Parathyroid adenoma (tissue), 2 donors: ENCODE results near the gene TPBGL.

Experiments
- H2AFZ ChIP-seq: fragments of 300-600 bp; sonication (generic); one replicate; pipeline ENCODE4 v1.7.0; 2017; ENCODE audit warnings: antibody characterized with exemption, mild to moderate bottlenecking
- H3K27ac ChIP-seq: fragments of 300-600 bp; sonication (generic); one replicate; pipeline ENCODE4 v1.7.0; 2017
- H3K27me3 ChIP-seq: fragments of 300-600 bp; sonication (generic); one replicate; pipeline ENCODE4 v1.7.0; 2017; ENCODE audit warnings: low read length; ENCODE audit not compliant: control insufficient read depth, insufficient read depth
- H3K36me3 ChIP-seq: fragments of 300-600 bp; sonication (generic); one replicate; pipeline ENCODE4 v1.7.0; 2017; ENCODE audit warnings: low read length; ENCODE audit not compliant: control insufficient read depth, insufficient read depth
- H3K4me1 ChIP-seq: fragments of 300-600 bp; sonication (generic); one replicate; pipeline ENCODE4 v1.7.0; 2017; ENCODE audit warnings: control low read depth
- H3K4me2 ChIP-seq: fragments of 300-600 bp; sonication (generic); one replicate; pipeline ENCODE4 v1.7.0; 2017; ENCODE audit warnings: low read length
- H3K4me3 ChIP-seq: fragments of 300-600 bp; sonication (generic); one replicate; pipeline ENCODE4 v1.7.0; 2017; ENCODE audit warnings: low read depth, low read length
- H3K79me2 ChIP-seq: fragments of 300-600 bp; sonication (generic); one replicate; pipeline ENCODE4 v1.7.0; 2017; ENCODE audit warnings: control low read depth
- H3K9ac ChIP-seq: fragments of 300-600 bp; sonication (generic); one replicate; pipeline ENCODE4 v1.7.0; 2017; ENCODE audit warnings: mild to moderate bottlenecking
- H3K9me3 ChIP-seq: fragments of 300-600 bp; sonication (generic); one replicate; pipeline ENCODE4 v1.7.0; 2017; ENCODE audit warnings: low read length; ENCODE audit not compliant: control insufficient read depth
- CTCF ChIP-seq: fragments of 300-600 bp; sonication (generic); IDR thresholded peaks from one replicate; pipeline ENCODE4 v1.7.0; 2017; ENCODE audit warnings: antibody characterized with exemption, mild to moderate bottlenecking
- donor health status: primary hyperparathyroidism.

The TPBGL gene

GRCh38 chr11:75248924-75249256 lies 8.3 kb downstream of the TPBGL start:
- Histone ChIP-seq H3K4me3 (no peak overlapping the region), H3K27me3 (no peaks in the 10 kb centered on the region), H3K4me2 (no peak overlapping the region), H3K79me2 (no peaks in the 10 kb centered on the region), H2AFZ (no peak overlapping the region), H3K36me3 (no peaks in the 10 kb centered on the region), H3K4me1 (no peaks in the 10 kb centered on the region), H3K27ac (no peak overlapping the region), H3K9ac (no peak overlapping the region), H3K9me3 (no peaks in the 10 kb centered on the region)
- peak; percentile 1 for TF ChIP-seq CTCF

GRCh38 chr11:75249704-75250103 lies 9.1 kb downstream of the TPBGL start:
- no peak overlapping the region for H2AFZ ChIP-seq
- H3K79me2 ChIP-seq: no peaks in the 10 kb centered on the region
- H3K4me1 ChIP-seq: no peaks in the 10 kb centered on the region
- H3K9ac ChIP-seq: no peak overlapping the region
- H3K36me3 ChIP-seq: no peaks in the 10 kb centered on the region
- no peaks in the 10 kb centered on the region for H3K9me3 ChIP-seq
- H3K4me3 ChIP-seq: no peak overlapping the region
- no peak overlapping the region for H3K27ac ChIP-seq
- TF ChIP-seq CTCF: no peak
- no peak overlapping the region for H3K4me2 ChIP-seq
- H3K27me3 ChIP-seq: no peaks in the 10 kb centered on the region

GRCh38 chr11:75254326-75254725 lies 13.8 kb downstream of the TPBGL start:
- no peak overlapping the region for H3K27ac ChIP-seq
- H3K4me3 ChIP-seq: no peak overlapping the region
- TF ChIP-seq CTCF: no peak
- H3K4me2 ChIP-seq: no peak overlapping the region
- H3K27me3 ChIP-seq: no peaks in the 10 kb centered on the region
- H3K36me3 ChIP-seq: no peaks in the 10 kb centered on the region
- no peaks in the 10 kb centered on the region for H3K4me1 ChIP-seq
- no peaks in the 10 kb centered on the region for H3K9me3 ChIP-seq
- no peak overlapping the region for H3K9ac ChIP-seq
- no peaks in the 10 kb centered on the region for H3K79me2 ChIP-seq
- no peak overlapping the region for H2AFZ ChIP-seq

GRCh38 chr11:75260396-75261170 lies 20.0 kb downstream of the TPBGL start:
- Histone ChIP-seq H3K79me2 (no peaks in the 10 kb centered on the region), H3K4me3 (no peak overlapping the region), H2AFZ (no peak overlapping the region), H3K27ac (no peak overlapping the region), H3K9me3 (no peaks in the 10 kb centered on the region), H3K36me3 (no peaks in the 10 kb centered on the region), H3K9ac (no peak overlapping the region), H3K4me1 (no peaks in the 10 kb centered on the region), H3K4me2 (no peak overlapping the region), H3K27me3 (no peaks in the 10 kb centered on the region)
- no peak for TF ChIP-seq CTCF

- no peak overlapping the region for H3K9ac ChIP-seq
- no peak for TF ChIP-seq CTCF
- H3K79me2 ChIP-seq: no peaks in the 10 kb centered on the region
- H3K9me3 ChIP-seq: no peaks in the 10 kb centered on the region
- H2AFZ ChIP-seq: no peak overlapping the region
- no peak overlapping the region for H3K27ac ChIP-seq
- no peak overlapping the region for H3K4me2 ChIP-seq
- H3K36me3 ChIP-seq: no peaks in the 10 kb centered on the region
- no peaks in the 10 kb centered on the region for H3K4me1 ChIP-seq
- H3K27me3 ChIP-seq: no peaks in the 10 kb centered on the region
- H3K4me3 ChIP-seq: no peak overlapping the region
Observed at GRCh38 chr11:75261902-75262361, 21.4 kb downstream of the TPBGL start.
